Mucosa of gallbladder (tissue), 1 donor: ENCODE results near the gene IL17REL. TPM values are rescaled to one million over a fixed set of nuclear protein-coding genes. Genes with fewer than 3 reads are reported as not detected.

Source experiments
- DNase-seq: peaks from one replicate; pipeline ENCODE4 v3.0.0-alpha.2; 2020; ENCODE audit warnings: low spot score
- total RNA-seq: library from RNA; stranded (reverse); gene quantifications from one replicate; pipeline ENCODE4 v1.2.1, GENCODE V29; 2021
- donor health status: DM: no; HTN: no; CAD: no.

The IL17REL gene
- total RNA-seq, 1 donor from 2014 or later, result 0.06 TPM

DNA sequence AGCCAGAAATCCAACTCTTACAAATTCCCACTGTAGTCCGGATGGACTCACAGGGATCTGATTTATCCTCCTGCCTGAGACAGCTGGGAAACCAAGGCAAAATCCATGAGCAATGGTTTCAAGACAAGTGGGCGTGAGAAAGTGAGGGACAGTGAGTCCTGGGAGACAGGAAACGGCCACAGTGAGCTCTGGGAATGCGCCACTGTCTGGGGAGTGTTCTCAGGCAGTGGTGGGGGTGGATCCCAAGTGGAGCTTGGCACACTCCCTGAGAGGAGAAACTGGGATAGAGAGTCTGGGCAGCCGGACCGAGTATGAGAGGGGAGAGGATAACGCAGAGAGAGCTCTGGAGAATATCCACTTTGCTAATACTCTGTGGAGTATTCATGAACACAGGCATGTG is 9.8 kb downstream of the IL17REL start:
- no peak for DNase-seq

DNA sequence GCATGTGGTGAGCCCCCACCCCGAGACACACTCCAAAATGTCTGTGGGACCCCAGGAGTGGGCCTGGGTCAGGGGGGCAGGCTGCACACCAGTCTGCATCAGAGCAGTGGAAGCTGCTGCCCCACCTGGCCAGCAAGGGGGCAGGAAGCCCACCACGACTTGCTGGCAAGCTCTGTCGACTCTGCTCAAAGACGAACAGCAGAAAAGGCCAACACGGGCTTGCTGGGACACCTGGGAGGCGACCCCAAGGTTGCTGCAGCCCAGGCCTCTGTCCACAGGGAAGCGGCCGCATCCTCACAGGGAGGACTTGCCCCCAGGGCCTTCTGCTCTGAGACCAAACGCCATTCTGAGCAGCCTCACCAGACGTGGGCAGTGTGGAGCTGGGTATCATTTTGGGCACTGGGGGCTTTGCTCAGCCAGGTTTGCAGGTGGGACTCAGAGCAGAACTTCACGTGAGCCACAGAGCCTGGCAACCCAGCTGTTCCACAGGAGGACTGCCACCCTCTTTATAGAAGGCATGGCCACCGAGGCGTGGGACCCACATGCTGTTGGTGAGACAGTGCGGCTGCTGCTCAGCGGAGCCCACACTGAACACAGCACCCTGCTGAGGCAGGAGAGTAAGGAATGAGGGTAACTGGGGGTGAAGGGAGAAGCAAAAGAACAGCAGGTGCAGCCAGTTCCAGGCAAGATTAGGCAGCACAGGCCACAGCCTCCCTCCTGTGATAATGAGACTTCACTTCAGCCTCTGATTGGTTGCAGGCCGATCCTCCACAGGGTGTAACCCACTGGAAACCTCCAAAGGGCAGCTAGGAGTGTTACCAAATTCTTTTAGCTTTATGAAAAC is 11.0 kb downstream of the IL17REL start:
- DNase-seq, result no peak

DNA sequence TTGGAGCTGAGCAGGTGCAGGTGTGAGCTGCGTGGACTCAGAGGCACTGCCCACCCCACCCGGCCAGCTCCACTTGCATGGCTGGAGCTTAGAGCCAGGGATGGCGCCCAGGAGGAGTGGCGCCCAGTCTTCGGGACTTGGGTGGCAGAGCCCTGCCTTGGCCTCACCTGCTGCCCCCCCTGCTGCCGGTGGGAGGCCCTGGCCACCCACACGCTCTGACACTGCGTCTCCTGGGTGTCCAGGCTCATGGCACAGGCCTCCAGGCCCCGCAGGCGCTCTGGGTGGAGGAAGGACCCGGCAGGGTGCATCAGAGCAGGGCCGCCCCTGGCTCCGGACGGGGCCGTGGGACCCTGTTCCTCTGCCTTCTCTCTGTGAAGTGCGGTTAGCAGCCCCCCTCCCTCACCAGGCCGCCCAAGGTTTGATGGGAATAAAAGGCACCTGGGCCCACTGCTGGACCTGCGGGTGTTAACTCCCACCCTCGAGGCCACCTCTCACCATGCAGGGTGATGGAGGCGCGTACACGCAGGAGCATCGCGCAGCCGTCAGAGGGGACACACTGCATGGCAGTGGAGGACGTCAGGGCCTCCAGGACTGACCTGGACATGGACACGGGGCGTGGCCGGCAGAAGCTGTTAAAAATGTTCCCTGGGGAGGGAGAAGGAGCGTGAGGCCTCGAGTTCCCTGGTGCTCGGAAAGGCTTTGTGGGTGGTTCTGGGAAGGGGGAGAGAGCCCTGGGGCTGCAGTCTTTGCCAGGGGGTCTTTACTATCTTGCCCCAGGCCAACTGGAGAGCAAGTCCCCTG is 11.8 kb downstream of the IL17REL start:
- DNase-seq, result no peak

DNA sequence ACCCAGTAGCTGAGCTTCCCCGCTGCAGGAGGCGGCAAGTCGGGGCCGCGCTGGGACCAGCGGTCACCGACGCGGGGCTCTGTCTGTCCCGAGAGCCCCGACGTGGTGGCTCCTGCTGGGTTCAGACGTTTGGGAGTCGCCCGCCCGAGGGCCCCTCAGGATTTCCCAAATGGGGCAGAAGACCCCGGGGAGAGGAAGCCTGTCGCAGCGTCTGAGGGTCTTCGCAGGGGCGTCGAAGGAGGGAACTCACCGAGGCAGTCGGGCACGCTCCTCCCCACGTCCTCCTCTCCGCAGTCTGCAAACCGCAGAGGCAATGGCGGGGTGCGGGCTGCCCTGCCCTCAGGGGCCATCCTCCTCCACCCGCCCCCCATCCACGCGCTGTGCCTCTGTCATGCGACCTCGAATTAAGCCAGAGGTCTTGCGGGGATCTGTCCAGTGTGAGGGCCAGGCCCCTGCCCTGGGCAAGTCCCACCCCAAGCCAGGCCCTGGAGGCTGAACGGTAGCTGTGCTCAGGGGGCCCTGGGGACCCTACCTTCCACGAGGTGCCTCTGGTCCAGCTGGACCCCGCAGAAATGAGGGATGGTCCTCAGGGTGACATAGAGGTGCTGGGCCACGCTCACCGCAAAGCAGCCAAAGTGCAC is 12.5 kb downstream of the IL17REL start:
- no peak for DNase-seq

DNA sequence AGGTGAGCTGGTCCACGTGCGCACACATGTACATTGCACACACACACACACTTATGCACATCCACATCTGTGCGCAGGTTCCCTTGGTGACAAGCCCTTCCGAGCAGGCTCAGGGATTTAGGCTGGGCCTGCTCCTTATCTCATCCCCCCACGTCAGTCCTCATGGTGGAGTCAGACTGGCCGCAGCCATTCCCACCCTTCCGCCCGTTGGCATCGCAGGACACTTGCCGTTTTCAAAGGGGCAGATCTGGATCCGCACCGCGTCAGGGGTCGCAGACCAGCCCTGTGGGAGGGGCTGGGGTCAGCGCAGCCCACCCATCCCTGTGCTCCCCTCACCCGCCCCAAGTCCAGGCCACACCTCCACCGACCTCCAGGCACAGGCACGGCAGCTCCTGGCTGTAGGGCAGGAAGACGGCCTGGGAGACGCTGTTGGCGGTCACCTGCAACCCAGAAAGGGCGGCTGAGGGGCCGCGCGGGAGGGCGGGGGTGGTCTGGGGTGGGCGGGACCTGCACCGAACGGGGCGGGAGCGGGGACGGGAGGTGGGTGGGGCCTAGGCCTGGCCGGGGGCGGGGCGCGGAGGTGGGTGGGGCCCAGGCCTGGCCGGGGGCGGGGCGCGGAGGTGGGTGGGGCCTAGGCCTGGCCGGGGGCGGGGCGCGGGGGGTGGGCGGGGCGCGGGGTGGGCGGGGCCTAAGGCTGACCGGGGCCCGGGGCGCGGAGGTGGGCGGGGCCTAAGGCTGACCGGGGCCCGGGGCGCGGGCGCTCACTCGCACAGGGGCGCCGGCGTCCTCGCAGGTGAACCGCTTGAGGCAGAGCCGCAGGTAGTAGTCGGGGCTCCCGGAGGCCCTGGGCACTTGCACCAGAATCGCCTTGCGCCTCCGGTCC is 13.3 kb downstream of the IL17REL start:
- no peak for DNase-seq

DNA sequence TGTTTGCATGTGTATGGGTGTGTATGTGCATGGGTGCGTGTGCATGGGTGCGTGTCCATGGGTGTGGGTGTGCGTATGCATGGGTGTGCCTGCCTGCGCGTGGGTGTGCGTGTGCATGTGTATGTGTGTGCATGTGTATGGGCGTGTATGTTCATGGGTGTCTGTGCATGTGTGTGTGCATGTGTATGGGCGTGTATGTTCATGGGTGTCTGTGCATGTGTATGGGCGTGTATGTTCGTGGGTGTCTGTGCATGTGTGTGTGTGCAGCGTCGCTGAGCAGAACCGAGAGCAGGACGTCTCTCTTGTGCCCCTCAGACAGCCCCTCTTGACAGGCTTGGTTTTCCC is 13.9 kb downstream of the IL17REL start:
- no peak for DNase-seq

DNA sequence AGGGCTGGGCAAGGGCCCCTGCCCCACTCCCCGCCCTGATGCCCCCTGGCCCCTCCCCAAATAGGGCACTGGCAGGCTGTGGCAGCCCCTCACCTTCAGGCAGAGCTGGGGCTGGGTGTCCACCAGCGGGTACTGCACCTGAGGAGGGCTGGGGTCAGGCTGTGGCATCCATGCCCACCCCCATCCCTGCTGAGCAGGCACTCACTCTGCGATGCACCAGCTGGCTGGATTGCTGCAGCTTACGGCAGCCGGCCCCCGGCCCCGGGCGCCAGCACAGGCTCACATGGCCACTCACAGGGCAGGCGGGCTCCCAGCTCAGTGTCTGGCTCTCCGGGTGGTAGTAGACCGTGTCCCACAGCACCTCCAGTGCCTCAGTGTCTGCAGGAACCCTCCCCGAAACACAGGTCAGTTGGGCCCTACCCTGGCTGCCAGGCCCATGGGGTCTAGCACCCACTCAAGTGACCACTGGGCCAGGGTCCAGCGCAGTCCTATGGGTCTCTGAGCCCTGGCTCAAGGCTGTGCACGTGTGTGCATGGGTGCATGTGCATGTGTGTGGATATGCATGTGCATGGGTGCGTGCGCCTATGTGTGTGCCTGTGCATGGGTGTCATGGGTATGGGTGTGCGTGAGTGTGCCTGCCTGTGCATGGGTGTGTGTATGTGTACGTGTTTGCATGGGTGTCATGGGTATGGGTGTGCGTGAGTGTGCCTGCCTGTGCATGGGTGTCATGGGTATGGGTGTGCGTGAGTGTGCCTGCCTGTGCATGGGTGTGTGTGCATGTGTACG is 14.4 kb downstream of the IL17REL start:
- no peak for DNase-seq

DNA sequence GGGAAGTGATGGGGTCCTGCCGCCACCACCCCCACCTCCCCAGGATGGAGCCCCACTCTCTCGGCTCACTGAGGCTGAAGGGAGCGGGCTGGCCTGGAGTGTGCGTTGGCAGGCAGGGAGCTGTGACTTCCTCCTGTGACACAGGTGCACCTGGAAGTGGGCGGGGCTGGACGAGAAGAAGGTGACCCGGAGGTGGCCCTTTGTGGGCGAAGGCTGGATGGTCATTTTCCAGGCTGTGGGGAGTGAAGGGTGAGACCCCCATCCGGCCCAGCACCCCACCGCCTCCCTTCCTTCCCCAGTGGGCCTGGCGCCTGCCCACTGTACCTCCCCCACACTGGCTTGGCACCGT is 15.3 kb downstream of the IL17REL start:
- peak; percentile 58 for DNase-seq

DNA sequence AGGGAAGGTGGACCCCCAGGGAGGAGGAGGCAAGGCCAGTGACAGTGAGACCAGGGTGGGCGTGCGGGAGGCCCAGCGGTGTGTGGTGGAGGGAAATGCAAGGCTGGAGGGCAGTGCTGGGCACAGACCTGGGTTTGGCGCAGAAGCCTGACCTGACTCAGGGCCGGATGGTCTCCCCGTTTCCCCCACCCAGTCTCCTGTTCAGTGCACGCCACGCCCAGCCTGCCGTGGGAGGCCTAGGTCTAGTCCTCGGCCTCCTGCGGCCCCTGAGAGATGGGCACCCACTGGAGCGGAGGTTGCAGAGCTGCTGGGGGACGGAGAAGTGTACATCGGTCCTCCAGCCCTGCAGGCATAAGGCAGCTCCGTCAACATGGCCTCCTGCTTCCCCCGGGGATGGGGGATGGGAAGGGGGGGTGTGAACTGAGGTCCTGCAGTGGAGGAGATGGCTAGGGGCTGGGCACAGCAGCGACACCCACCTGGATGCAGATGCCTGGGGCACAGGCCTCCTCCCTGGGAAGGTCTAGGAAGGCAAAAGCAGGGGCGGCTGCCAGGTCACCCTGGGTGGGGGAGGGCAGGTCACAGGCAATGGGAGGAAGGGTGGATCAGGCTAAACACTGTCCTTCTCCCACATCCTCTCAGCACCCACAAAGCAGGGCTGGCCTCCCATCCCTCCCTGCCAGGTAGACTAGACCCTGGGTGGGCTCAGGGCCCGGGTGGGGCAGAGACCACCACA is 15.9 kb downstream of the IL17REL start:
- DNase-seq, result no peak

DNA sequence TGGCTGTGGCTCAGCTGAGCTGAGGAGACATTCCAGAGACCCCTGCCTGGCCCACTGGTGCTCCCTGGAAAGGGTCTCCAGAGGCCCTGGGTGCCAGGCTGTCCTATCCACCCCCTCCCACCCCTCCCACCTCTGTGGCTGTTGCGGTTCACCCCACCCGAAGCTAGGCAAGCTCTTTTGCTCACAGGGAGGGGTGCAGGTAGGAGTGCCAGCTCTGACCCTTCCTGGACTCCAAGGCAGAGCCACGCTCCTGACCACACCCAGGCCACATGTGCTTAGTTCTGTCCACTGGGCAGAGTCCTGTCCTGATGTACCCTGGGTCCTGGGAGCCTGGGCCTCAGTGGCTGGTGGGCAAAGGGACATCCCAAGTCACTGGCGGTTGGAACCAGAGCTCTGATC is 16.4 kb downstream of the IL17REL start:
- no peak for DNase-seq

DNA sequence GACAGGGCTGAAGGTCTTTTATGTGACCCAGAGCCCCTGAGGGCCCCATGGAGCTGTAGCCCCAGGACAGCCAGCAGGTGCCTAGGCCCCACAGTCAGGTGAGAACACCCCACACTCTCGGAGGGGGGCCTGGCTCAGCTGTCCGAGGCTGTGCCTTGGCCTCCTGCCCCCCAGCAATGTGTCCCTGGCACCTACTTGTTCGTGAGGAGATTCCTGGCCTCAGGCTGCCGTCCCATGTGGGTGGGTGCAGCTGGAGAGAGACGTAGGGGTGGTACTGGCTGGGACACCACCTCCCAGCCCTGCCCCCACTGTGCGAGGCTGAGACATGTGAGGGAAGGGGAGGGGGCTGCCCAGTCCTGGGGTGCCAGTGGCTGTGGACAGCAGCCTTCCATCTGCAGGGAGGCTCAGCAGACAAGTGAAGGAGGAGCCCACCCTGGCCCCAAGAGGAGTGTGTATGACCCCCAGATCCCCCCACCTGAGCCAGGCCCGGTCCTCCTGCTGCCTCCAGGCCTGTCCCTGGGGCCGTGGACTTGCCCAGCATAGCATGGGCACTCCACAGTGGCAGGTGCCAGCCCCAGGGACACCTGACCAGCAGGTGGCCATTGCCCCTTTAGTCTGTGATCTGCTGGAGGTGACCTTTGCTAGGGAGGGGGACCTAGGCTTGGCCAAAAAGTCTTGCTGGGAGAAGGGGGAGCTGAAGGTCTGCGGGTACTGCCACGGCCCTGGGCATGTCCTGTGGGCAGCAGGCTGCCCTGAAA is 17.0 kb downstream of the IL17REL start:
- no peak for DNase-seq

DNA sequence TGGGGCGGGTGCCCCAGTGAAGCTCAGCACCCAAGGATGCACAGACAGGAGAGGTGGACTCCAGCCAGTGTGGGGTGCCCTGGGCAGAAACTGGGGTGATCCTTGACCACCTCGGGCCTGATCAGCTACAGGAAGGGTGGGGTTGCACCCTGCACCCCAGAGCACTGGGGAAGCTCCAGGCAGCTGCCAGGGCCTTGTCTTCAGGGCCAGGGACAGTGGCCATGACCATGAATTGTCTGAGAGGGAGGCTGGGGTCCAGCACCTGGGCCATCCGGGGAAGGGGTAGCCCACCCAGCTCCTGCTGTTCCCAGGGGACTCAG is 17.6 kb downstream of the IL17REL start:
- DNase-seq, result no peak

DNA sequence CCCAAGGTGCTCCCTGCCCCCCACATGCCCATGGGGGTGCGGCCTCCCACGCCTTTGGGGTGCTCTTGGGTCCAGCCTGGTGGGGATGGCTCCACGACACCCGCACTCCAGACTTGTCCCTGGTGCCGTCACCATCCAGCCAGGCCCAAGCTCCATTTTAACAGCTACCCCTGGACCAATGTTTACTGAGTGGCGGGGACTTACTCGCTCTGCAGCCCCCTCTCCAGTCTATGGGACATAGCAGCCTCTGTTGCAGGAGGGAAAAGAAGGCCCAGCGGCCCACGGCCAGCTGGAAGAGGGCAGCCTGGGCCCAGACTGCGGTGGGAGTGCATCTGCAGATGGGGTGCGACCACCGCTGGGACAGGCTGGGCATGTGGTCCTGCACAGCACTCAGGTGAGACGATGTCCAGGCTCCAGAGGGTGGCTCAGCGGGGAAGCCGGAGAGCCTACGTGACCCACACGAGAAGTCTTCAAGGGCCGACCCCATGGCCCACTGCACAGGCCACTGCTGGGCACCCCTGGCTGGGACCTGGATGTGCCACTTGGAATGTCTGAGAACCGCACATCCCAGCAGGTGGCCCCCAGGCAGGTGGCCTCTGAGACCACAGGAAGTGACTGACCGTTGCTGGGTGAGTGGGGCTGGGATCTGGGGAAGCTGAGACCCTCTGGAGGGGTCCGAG is 18.1 kb downstream of the IL17REL start:
- no peak for DNase-seq

DNA sequence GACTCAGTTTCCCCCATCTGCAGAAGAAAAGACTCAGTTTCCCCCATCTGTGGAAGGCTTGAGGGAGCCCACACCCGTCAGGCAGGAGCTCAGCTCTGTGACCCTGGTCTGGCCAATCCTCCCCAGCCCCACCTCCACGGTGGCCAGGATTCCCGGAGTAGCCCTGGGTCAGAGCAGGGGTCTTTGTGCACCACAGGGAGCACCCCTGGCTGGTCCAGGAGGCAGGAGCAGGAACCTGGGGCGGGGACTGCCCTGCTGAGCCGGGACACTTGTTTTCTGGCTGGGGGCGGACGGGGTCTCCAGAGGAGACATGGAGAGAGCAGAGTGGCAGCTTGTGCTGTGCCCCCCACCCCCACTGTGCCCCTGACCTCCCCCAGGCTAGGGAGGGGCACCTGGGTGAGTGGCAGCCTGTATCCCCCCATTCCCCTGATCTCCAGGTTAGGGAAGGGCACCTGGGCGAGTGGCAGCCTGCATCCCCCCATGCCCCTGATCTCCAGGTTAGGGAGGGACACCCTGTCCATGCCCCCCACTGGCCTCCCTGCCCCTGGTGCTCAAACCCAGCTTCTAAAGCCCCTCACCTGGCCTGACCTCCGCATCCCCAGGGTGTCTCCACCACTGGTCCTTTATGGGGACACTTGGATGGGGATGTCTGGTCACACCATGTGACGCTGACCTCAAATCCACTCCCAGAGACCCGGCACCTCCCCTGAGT is 18.8 kb downstream of the IL17REL start:
- DNase-seq, result no peak

DNA sequence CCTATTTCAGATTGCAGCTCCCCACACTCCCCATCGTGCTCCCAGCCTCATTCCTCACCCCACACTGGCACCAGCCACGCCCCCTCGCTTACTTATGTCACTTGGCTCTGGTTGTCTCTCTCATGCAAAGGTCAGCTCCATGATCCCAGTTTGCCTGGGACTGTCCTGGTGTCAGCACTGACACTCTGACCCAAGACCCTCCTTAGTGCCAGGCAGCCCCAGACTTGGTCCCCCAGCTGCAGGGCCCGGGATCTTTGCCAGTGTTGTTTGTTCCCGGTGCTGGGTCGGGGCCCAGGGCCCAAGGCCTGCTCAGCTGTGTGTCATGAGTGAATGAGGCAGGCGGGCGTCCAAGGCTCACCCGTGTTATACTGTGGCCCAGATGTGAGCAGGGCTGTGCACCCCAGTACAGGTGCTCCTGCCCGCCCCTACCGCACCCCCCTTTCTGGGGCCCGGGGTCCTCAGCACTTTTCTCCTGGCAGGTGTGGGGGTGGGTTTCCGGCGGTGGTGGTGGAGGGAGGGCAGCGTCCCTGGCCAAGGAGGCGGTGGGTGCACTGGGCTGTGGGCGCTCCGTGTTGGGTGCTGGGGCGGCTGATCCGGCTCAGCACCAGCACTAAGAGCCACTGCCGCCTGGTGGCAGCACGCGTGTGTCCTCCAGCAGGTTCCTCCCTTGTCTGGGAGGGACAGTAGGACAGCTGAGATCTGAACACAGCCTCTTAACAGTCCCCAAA is 19.5 kb downstream of the IL17REL start:
- DNase-seq, result peak; percentile 58

DNA sequence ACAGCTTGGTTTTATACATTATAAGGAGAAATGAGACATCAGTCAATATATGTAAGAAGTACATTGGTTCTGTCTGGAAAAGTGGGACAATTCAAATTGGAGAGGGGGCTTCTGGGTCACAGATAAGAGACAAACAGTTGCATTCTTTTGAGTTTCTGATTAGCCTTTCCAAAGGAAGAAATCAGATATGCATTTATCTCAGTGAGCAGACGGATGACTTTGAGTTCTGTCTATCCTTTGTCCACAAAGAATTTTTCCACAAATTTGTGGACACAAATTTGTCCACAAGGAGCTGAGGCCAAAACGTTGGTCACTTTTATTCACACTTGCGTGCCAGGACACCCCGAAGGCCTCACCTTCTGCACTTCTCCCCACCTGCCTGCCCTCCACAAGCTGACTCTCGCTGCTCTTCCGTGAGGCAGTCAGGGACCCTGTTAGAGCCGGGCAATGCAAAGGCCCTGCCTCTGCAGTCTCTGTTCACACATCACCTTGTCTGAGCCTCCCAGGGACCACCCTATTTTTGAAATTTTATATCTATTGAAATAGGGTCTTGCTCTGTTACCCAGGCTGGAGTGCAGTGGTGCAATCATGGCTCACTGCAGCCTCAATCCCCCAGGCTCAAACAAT is 20.5 kb downstream of the IL17REL start:
- DNase-seq, result no peak

DNA sequence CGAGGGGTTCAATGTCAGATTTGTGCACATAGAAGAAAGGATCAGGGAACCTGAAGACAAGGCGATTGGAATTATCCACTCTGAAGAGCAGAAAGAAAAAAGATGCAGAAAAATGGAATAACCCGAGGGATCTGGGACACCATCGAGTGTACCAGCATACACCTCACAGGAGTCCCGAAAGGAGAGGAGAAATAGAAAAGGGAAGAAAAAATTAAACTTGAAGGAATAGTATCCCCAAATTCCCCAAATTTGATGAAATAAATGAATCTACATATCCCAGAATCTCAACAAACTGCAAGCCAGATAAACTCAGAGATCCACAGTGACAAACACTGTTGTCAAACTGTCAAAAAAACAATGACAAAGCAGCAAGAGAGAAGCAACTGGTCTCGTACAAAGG is 21.4 kb downstream of the IL17REL start:
- DNase-seq, result no peak
